Activated CD4-positive, alpha-beta memory T cell treated with anti-CD3 and anti-CD28 coated beads for 36 hours (primary cell): ENCODE results near the gene MASP1. TPM values are rescaled to one million over a fixed set of nuclear protein-coding genes. Genes with fewer than 3 reads are reported as not detected.

Experiments
- CTCF ChIA-PET: fragments of 350-600 bp; sonication (Branson Sonifier 250); formaldehyde crosslinking; loops from one replicate; lab custom pipeline; 2021; ENCODE audit warnings: antibody characterized with exemption, inconsistent platforms; lab: Charles Lee
- POLR2A ChIA-PET: fragments of 350-600 bp; sonication (Branson Sonifier 250); formaldehyde crosslinking; loops from one replicate; lab custom pipeline; 2021; ENCODE audit warnings: antibody characterized with exemption; lab: Charles Lee
- DNase-seq: peaks from one replicate; pipeline ENCODE4 v3.0.0-alpha.2; 2020
- H3K27ac Mint-ChIP-seq: one replicate; pipeline ENCODE4 v1.8.0; 2021; ENCODE audit warnings: mixed read lengths
- H3K27me3 Mint-ChIP-seq: one replicate; pipeline ENCODE4 v1.8.0; 2021; ENCODE audit warnings: mixed read lengths
- H3K36me3 Mint-ChIP-seq: one replicate; pipeline ENCODE4 v1.8.0; 2021; ENCODE audit warnings: mixed read lengths
- H3K4me1 Mint-ChIP-seq: one replicate; pipeline ENCODE4 v1.8.0; 2021; ENCODE audit warnings: low read depth, mixed read lengths
- H3K4me3 Mint-ChIP-seq: one replicate; pipeline ENCODE4 v1.8.0; 2021; ENCODE audit warnings: mild to moderate bottlenecking, mixed read lengths
- H3K9me3 Mint-ChIP-seq: one replicate; pipeline ENCODE4 v1.8.0; 2021; ENCODE audit warnings: mixed read lengths
- intact Hi-C: fragments of 100-400 bp; cut with micrococcal nuclease; formaldehyde crosslinking; loops from one replicate; pipeline ENCODE4 v1.15.1; 2023
- total RNA-seq, 2 experiments: library from RNA; stranded (reverse); gene quantifications; one replicate each; pipeline ENCODE4 v1.2.3, GENCODE V29; 2021

The MASP1 gene
- total RNA-seq, result not detected

- ChIA-PET CTCF (interaction anchor here (0.9 to 1.2 kb wide), 2 partner anchors 28 to 388 kb away, joined by 3 read pairs; no protein-coding TSS in a partner anchor), POLR2A (no interaction called here)
- no peaks in the 10 kb centered on the region for H3K36me3 Mint-ChIP-seq
- H3K27me3 Mint-ChIP-seq, result peaks cover 27% of the 10 kb centered on the region
- H3K9me3 Mint-ChIP-seq, result no peaks in the 10 kb centered on the region
- no peaks in the 10 kb centered on the region for H3K4me1 Mint-ChIP-seq
- H3K27ac Mint-ChIP-seq, result no peak within 1 kb of the TSS
- DNase-seq, result no peak
- intact Hi-C loops, result no loop called here
- no peak within 1 kb of the TSS for H3K4me3 Mint-ChIP-seq
Observed at GRCh38 chr3:187291512-187292132, at the start of gene MASP1. MASP1 (minus strand) TSS chr3:187291737; CDS start chr3:187291632, 105 bp downstream.

DNA sequence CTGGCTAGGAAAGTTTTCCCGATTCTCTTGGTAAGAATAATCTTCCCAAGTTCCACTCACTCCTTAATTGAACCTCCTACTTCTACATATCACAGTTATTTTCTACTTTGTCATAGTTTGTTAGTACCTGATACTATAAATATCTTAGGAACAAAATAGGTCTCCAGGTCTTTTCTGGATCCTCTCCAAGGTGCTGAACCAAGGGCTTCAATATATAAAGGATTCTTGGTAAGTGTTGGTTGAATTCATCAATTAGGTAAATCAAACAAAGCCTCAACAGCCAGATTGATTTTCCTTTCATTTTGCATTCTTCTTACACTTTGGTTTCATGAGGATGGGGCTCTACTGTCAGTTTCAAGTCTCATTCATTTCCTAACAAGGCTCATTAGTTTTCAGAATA is 49.0 kb upstream of the MASP1 start:
- Mint-ChIP-seq H3K4me1 (no peaks in the 10 kb centered on the region), H3K27ac (no peak overlapping the region), H3K4me3 (no peak overlapping the region), H3K36me3 (no peaks in the 10 kb centered on the region), H3K27me3 (peaks cover 8% of the 10 kb centered on the region), H3K9me3 (no peaks in the 10 kb centered on the region)
- no peak for DNase-seq
- ChIA-PET CTCF (interaction anchor here (1.0 kb wide), 1 partner anchor 20 kb away, joined by 5 read pairs; no protein-coding TSS in a partner anchor), POLR2A (no interaction called here)
- intact Hi-C loops, result no loop called here

- Mint-ChIP-seq H3K4me3 (no peak overlapping the region), H3K9me3 (no peaks in the 10 kb centered on the region), H3K36me3 (no peaks in the 10 kb centered on the region), H3K27me3 (peaks cover 9% of the 10 kb centered on the region), H3K27ac (no peak overlapping the region), H3K4me1 (no peaks in the 10 kb centered on the region)
- no peak for DNase-seq
- ChIA-PET POLR2A (no interaction called here), CTCF (interaction anchor here (2.7 kb wide), 1 partner anchor 17 kb away, joined by 11 read pairs; no protein-coding TSS in a partner anchor)
- intact Hi-C loops, result no loop called here
Observed at GRCh38 chr3:187336322-187336721, 44.8 kb upstream of the MASP1 start.

GRCh38 chr3:187334904-187335303 is 43.4 kb upstream of the MASP1 start:
- H3K27ac Mint-ChIP-seq, result no peak overlapping the region
- no peaks in the 10 kb centered on the region for H3K4me1 Mint-ChIP-seq
- ChIA-PET CTCF (interaction anchor here (2.5 to 2.7 kb wide), 2 partner anchors 16 to 345 kb away, joined by 7 to 11 read pairs; no protein-coding TSS in a partner anchor), POLR2A (no interaction called here)
- H3K36me3 Mint-ChIP-seq, result no peaks in the 10 kb centered on the region
- H3K9me3 Mint-ChIP-seq, result no peaks in the 10 kb centered on the region
- intact Hi-C loops, result no loop called here
- H3K27me3 Mint-ChIP-seq, result peaks cover 10% of the 10 kb centered on the region
- DNase-seq, result no peak
- H3K4me3 Mint-ChIP-seq, result no peak overlapping the region

DNA sequence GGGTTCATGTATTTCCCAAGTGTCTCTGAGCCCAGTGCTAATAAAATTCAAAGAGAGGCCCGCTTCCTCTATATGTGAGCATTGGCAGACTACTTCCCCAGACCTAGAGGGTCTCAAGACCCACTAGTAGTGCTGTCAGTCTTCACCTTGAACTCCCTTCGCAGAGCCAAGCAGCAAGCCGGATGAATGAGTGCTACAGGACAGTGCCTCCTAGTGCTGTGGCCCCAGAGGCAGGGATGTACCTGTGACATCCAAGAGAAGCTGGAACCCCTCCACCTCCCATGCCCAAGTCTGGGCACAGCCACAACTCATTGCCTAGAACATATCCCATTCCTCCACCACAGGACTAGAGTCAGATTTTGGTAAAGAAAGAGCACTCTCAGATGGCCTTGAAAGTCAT is 37.2 kb upstream of the MASP1 start:
- H3K27ac Mint-ChIP-seq, result no peak overlapping the region
- no peaks in the 10 kb centered on the region for H3K4me1 Mint-ChIP-seq
- no peaks in the 10 kb centered on the region for H3K9me3 Mint-ChIP-seq
- CTCF ChIA-PET, result interaction anchor here (3.6 to 8.1 kb wide), 2 partner anchors 9 to 351 kb away, joined by 14 to 57 read pairs; no protein-coding TSS in a partner anchor
- H3K4me3 Mint-ChIP-seq, result no peak overlapping the region
- POLR2A ChIA-PET, result no interaction called here
- H3K27me3 Mint-ChIP-seq, result peaks cover 7% of the 10 kb centered on the region
- no peaks in the 10 kb centered on the region for H3K36me3 Mint-ChIP-seq
- no peak for DNase-seq
- intact Hi-C loops, result no loop called here

DNA sequence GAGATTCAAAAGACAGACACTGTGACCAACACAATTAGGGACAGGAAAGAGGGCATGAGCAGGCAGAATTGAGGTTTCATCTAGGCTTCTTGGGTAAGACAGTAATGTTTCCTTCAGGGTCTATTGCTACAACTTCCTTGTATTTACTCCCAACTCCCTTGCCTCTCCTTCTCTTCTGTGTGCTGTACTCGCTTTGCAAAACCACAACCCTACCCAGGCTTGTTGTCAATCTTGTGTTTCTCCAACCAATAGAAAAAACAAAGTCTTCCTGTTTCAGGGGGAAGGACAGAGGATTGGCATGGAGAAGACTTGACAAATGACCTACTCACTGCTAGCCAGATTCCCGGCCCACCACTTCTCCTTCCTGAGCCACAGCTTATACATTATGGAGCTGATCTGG is 36.3 kb upstream of the MASP1 start:
- POLR2A ChIA-PET, result no interaction called here
- Mint-ChIP-seq H3K27me3 (peaks cover 7% of the 10 kb centered on the region), H3K9me3 (no peaks in the 10 kb centered on the region), H3K4me1 (no peaks in the 10 kb centered on the region), H3K36me3 (no peaks in the 10 kb centered on the region), H3K27ac (no peak overlapping the region), H3K4me3 (no peak overlapping the region)
- DNase-seq, result no peak
- intact Hi-C loops, result no loop called here
- CTCF ChIA-PET, result interaction anchor here (0.7 to 8.1 kb wide), 4 partner anchors 9 to 352 kb away, joined by 3 to 57 read pairs (median 8); no protein-coding TSS in a partner anchor

- POLR2A ChIA-PET, result no interaction called here
- Mint-ChIP-seq H3K4me3 (no peak overlapping the region), H3K9me3 (no peaks in the 10 kb centered on the region), H3K27ac (no peak overlapping the region), H3K27me3 (peaks cover 7% of the 10 kb centered on the region), H3K4me1 (no peaks in the 10 kb centered on the region), H3K36me3 (no peaks in the 10 kb centered on the region)
- CTCF ChIA-PET, result interaction anchor here (1.5 kb wide), 1 partner anchor 353 kb away, joined by 5 read pairs; no protein-coding TSS in a partner anchor
- intact Hi-C loops, result no loop called here
- DNase-seq, result no peak
Observed at GRCh38 chr3:187325632-187326031, 34.1 kb upstream of the MASP1 start.

GRCh38 chr3:187323091-187323490 is 31.6 kb upstream of the MASP1 start:
- Mint-ChIP-seq H3K27ac (no peak overlapping the region), H3K4me3 (no peak overlapping the region), H3K9me3 (no peaks in the 10 kb centered on the region), H3K27me3 (peaks cover 11% of the 10 kb centered on the region), H3K4me1 (peaks cover 9% of the 10 kb centered on the region), H3K36me3 (no peaks in the 10 kb centered on the region)
- ChIA-PET POLR2A (no interaction called here), CTCF (interaction anchor here (9.3 kb wide), 1 partner anchor 357 kb away, joined by 515 read pairs; no protein-coding TSS in a partner anchor)
- intact Hi-C loops, result no loop called here
- no peak for DNase-seq

- Mint-ChIP-seq H3K27me3 (peaks cover 14% of the 10 kb centered on the region), H3K9me3 (no peaks in the 10 kb centered on the region), H3K4me3 (no peak overlapping the region), H3K4me1 (peaks cover 9% of the 10 kb centered on the region), H3K36me3 (no peaks in the 10 kb centered on the region), H3K27ac (no peak overlapping the region)
- POLR2A ChIA-PET, result no interaction called here
- CTCF ChIA-PET, result interaction anchor here (0.6 to 9.3 kb wide), 6 partner anchors 8 to 393 kb away, joined by 3 to 515 read pairs (median 30); no protein-coding TSS in a partner anchor
- DNase-seq, result no peak
- intact Hi-C loops, result no loop called here
Observed at GRCh38 chr3:187322291-187322690, 30.8 kb upstream of the MASP1 start.

DNA sequence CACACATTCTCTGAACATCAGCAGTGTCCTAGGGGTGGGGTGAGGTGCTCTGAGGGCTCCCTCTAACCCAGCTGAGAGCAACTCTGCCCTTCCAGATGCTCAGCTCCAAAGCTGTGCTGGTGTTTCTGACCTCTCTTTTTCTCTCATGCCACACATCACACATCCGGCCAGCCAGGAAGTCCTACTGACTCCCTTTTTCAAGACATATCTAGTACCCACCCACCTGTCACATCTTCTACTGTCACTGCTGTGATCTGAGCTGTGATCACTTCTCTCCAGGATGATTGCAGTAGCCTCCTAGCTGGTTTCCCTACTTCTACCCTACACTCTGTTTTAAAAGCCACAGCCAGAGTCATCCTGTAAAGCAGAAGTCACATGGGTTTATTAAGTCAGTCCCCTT is 30.2 kb upstream of the MASP1 start:
- intact Hi-C loops, result no loop called here
- ChIA-PET CTCF (interaction anchor here (0.9 to 9.3 kb wide), 8 partner anchors 8 to 394 kb away, joined by 3 to 515 read pairs (median 6); partner anchors contain the start of gene RTP4), POLR2A (no interaction called here)
- Mint-ChIP-seq H3K36me3 (no peaks in the 10 kb centered on the region), H3K27me3 (peaks cover 18% of the 10 kb centered on the region), H3K27ac (no peak overlapping the region), H3K4me1 (peaks cover 9% of the 10 kb centered on the region), H3K9me3 (no peaks in the 10 kb centered on the region), H3K4me3 (no peak overlapping the region)
- DNase-seq, result no peak

- intact Hi-C loops, result loop anchor here (1.0 to 2.0 kb wide), 3 partner anchors 297 to 394 kb away; no protein-coding TSS in a partner anchor
- Mint-ChIP-seq H3K27me3 (peaks cover 20% of the 10 kb centered on the region), H3K27ac (no peak overlapping the region), H3K36me3 (no peaks in the 10 kb centered on the region), H3K9me3 (no peaks in the 10 kb centered on the region), H3K4me1 (peaks cover 9% of the 10 kb centered on the region), H3K4me3 (no peak overlapping the region)
- ChIA-PET POLR2A (no interaction called here), CTCF (interaction anchor here (0.6 to 9.3 kb wide), 71 partner anchors 8 to 1826 kb away, joined by 3 to 515 read pairs (median 5); partner anchors contain the start of genes MASP1, RTP2 and RTP4)
- DNase-seq, result peak; percentile 78
Observed at GRCh38 chr3:187319699-187320302, 28.3 kb upstream of the MASP1 start.
